ENCODE measurements around the gene DOK3.

GRCh38 chr5:177486256-177486655 is 23.4 kb downstream of the DOK3 start:
- no peak for TF ChIP-seq EZH2phosphoT487 (IDR thresholded peaks at IDR 0.05; ENCODE audit: borderline replicate concordance)
- TF ChIP-seq, protein P1, sequence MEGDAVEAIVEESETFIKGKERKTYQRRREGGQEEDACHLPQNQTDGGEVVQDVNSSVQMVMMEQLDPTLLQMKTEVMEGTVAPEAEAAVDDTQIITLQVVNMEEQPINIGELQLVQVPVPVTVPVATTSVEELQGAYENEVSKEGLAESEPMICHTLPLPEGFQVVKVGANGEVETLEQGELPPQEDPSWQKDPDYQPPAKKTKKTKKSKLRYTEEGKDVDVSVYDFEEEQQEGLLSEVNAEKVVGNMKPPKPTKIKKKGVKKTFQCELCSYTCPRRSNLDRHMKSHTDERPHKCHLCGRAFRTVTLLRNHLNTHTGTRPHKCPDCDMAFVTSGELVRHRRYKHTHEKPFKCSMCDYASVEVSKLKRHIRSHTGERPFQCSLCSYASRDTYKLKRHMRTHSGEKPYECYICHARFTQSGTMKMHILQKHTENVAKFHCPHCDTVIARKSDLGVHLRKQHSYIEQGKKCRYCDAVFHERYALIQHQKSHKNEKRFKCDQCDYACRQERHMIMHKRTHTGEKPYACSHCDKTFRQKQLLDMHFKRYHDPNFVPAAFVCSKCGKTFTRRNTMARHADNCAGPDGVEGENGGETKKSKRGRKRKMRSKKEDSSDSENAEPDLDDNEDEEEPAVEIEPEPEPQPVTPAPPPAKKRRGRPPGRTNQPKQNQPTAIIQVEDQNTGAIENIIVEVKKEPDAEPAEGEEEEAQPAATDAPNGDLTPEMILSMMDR (conservative IDR thresholded peaks at IDR 0.05; ENCODE audit: low read length) = no peak
